H9 (cell line): ENCODE measurements around the gene TMEM192. TPM values are rescaled to one million over a fixed set of nuclear protein-coding genes. Genes with fewer than 3 reads are reported as not detected.
"Not testable (repeated sequence)": the region's sequence is repeated elsewhere in the genome, so short reads cannot be mapped to it uniquely, and the experiment has no call there.

Source experiments
- DNase-seq: peaks from one replicate; pipeline ENCODE4 v3.0.0-alpha.2; 2017
- H2AFZ ChIP-seq: one replicate; pipeline ENCODE4 v1.6.1; 2013; ENCODE audit warnings: mild to moderate bottlenecking, low read length, control low read depth, moderate library complexity
- H2AK5ac ChIP-seq: 2 replicates; pipeline ENCODE4 v1.6.1; 2013; ENCODE audit warnings: low read length, control low read depth, mixed read lengths; ENCODE audit not compliant: insufficient read length
- H2BK120ac ChIP-seq: one replicate; pipeline ENCODE4 v1.6.1; 2013; ENCODE audit warnings: low read depth, mild to moderate bottlenecking, low read length, control low read depth, inconsistent platforms; ENCODE audit not compliant: poor library complexity, severe bottlenecking
- H2BK12ac ChIP-seq: 2 replicates; pipeline ENCODE4 v1.6.1; 2013; ENCODE audit warnings: low read length, control low read depth, mixed read lengths, low read depth; ENCODE audit not compliant: insufficient read length
- H2BK15ac ChIP-seq: 2 replicates; pipeline ENCODE4 v1.6.1; 2013; ENCODE audit warnings: low read depth, low read length, control low read depth
- H2BK20ac ChIP-seq: one replicate; pipeline ENCODE4 v1.6.1; 2013; ENCODE audit warnings: low read depth, mild to moderate bottlenecking, low read length, control low read depth, inconsistent platforms; ENCODE audit not compliant: poor library complexity, severe bottlenecking
- H2BK5ac ChIP-seq: 2 replicates; pipeline ENCODE4 v1.6.1; 2013; ENCODE audit warnings: low read length, control low read depth, mixed read lengths; ENCODE audit not compliant: insufficient read length
- H3K14ac ChIP-seq: 2 replicates; pipeline ENCODE4 v1.6.1; 2013; ENCODE audit warnings: low read length, control low read depth; ENCODE audit not compliant: insufficient read depth
- H3K18ac ChIP-seq: 2 replicates; pipeline ENCODE4 v1.6.1; 2013; ENCODE audit warnings: low read depth, mild to moderate bottlenecking, mixed read lengths, low read length, control low read depth; ENCODE audit not compliant: insufficient read length
- H3K23ac ChIP-seq: 2 replicates; pipeline ENCODE4 v1.6.1; 2013; ENCODE audit warnings: low read length, control low read depth, mixed read lengths, low read depth; ENCODE audit not compliant: insufficient read length
- H3K23me2 ChIP-seq: 2 replicates; pipeline ENCODE4 v1.6.1; 2013; ENCODE audit warnings: low read depth, mild to moderate bottlenecking, mixed read lengths, low read length, control low read depth; ENCODE audit not compliant: insufficient read length, poor library complexity, severe bottlenecking
- H3K27ac ChIP-seq: 2 replicates; pipeline ENCODE4 v1.5.1; 2013; ENCODE audit warnings: low read length, control low read depth, mixed read lengths, low read depth; ENCODE audit not compliant: insufficient read length
- H3K27me3 ChIP-seq: 2 replicates; pipeline ENCODE4 v1.6.1; 2013; ENCODE audit warnings: low read length, control low read depth, inconsistent platforms; ENCODE audit not compliant: insufficient read depth
- H3K4ac ChIP-seq: 2 replicates; pipeline ENCODE4 v1.6.1; 2013; ENCODE audit warnings: low read depth, mild to moderate bottlenecking, control low read depth, inconsistent platforms, low read length, moderate library complexity
- H3K4me1 ChIP-seq: 2 replicates; pipeline ENCODE4 v1.6.1; 2013; ENCODE audit warnings: low read length, control low read depth, inconsistent platforms; ENCODE audit not compliant: insufficient read depth
- H3K4me2 ChIP-seq: 2 replicates; pipeline ENCODE4 v1.6.1; 2013; ENCODE audit warnings: low read length, control low read depth, mixed read lengths; ENCODE audit not compliant: insufficient read length, insufficient read depth
- H3K56ac ChIP-seq: 2 replicates; pipeline ENCODE4 v1.6.1; 2013; ENCODE audit warnings: low read depth, mild to moderate bottlenecking, mixed read lengths, low read length, control low read depth; ENCODE audit not compliant: insufficient read length
- H3K79me1 ChIP-seq: 2 replicates; pipeline ENCODE4 v1.6.1; 2013; ENCODE audit warnings: low read depth, mild to moderate bottlenecking, moderate library complexity, low read length, control low read depth, inconsistent platforms; ENCODE audit not compliant: insufficient read depth, poor library complexity, severe bottlenecking
- H3K79me2 ChIP-seq: 2 replicates; pipeline ENCODE4 v1.6.1; 2013; ENCODE audit warnings: low read length, control low read depth, inconsistent platforms; ENCODE audit not compliant: insufficient read depth
- H3K9ac ChIP-seq: 2 replicates; pipeline ENCODE4 v1.6.1; 2013; ENCODE audit warnings: low read length, control low read depth, mixed read lengths; ENCODE audit not compliant: insufficient read length; ENCODE audit errors: extremely low read depth
- H3K9me3 ChIP-seq: one replicate; pipeline ENCODE4 v1.6.1; 2013; ENCODE audit warnings: low read depth, low read length, inconsistent platforms; ENCODE audit not compliant: control insufficient read depth
- H3T11ph ChIP-seq: one replicate; pipeline ENCODE4 v1.6.1; 2013; ENCODE audit warnings: mild to moderate bottlenecking, low read length, control low read depth, inconsistent platforms
- H4K20me1 ChIP-seq: one replicate; pipeline ENCODE4 v1.6.1; 2013; ENCODE audit not compliant: control insufficient read depth, insufficient read length, insufficient read depth
- H4K5ac ChIP-seq: 2 replicates; pipeline ENCODE4 v1.6.1; 2013; ENCODE audit warnings: low read depth, mild to moderate bottlenecking, mixed read lengths, low read length, control low read depth; ENCODE audit not compliant: insufficient read length
- H4K8ac ChIP-seq: replicated peaks from 2 replicates; pipeline ENCODE4 v1.6.1; 2013; ENCODE audit warnings: low read length, control low read depth, mixed read lengths, low read depth; ENCODE audit not compliant: insufficient read length
- H4K91ac ChIP-seq: 2 replicates; pipeline ENCODE4 v1.6.1; 2013; ENCODE audit warnings: low read depth, mild to moderate bottlenecking, moderate library complexity, mixed read lengths, low read length, control low read depth; ENCODE audit not compliant: insufficient read length
- H3K27ac Mint-ChIP-seq, 3 experiments: 2 replicates in 2 of 3; 3 replicates in 1 of 3; pipeline ENCODE4 v1.8.0; 2020 to 2021; ENCODE audit warnings: mixed read lengths in 3 of 3, mild to moderate bottlenecking in 1 of 3, moderate library complexity in 1 of 3
- H3K27me3 Mint-ChIP-seq: 2 replicates; pipeline ENCODE4 v1.8.0; 2021; ENCODE audit warnings: low read depth, mild to moderate bottlenecking, moderate library complexity, mixed read lengths
- H3K36me3 Mint-ChIP-seq, 3 experiments: 2 replicates in 2 of 3; 3 replicates in 1 of 3; pipeline ENCODE4 v1.8.0; 2020 to 2021; ENCODE audit warnings: low read depth in 3 of 3, mixed read lengths in 3 of 3; ENCODE audit not compliant: insufficient read depth in 1 of 3
- H3K4me1 Mint-ChIP-seq, 2 experiments: 2 replicates each; pipeline ENCODE4 v1.8.0; 2020; ENCODE audit warnings: mixed read lengths in 2 of 2
- H3K4me3 Mint-ChIP-seq, 2 experiments: 2 replicates in 1 of 2; 3 replicates in 1 of 2; pipeline ENCODE4 v1.8.0; 2020 to 2021; ENCODE audit warnings: mild to moderate bottlenecking in 2 of 2, mixed read lengths in 2 of 2, moderate library complexity in 1 of 2
- H3K9me3 Mint-ChIP-seq, 2 experiments: 2 replicates in 1 of 2; 3 replicates in 1 of 2; pipeline ENCODE4 v1.8.0; 2020; ENCODE audit warnings: mild to moderate bottlenecking in 2 of 2, mixed read lengths in 2 of 2, moderate library complexity in 1 of 2
- WGBS: extraction: QIAGEN DNeasy Blood & Tissue Kit; methylation state at CpG from one replicate; pipeline ENCODE4 v1.1.7; 2013; ENCODE audit warnings: missing lambda C conversion rate, low lambda C conversion rate, mixed read lengths; ENCODE audit not compliant: insufficient read length; ENCODE audit errors: extremely low coverage; 5-methylcytosine and 5-hydroxymethylcytosine counted together
- total RNA-seq: library from RNA; stranded (reverse); gene quantifications from 2 replicates; pipeline ENCODE4 v1.2.1, GENCODE V29; 2021
- TF ChIP-seq, protein P1 (sequence below): fragments of 200-600 bp; sonication (generic); conservative IDR thresholded peaks from 3 replicates; pipeline ENCODE4 v1.8.0; 2021; ENCODE audit warnings: antibody characterized with exemption, mild to moderate bottlenecking

Gene TMEM192
- total RNA-seq, 1 experiment from 2014 or later: 8.3 TPM

DNA sequence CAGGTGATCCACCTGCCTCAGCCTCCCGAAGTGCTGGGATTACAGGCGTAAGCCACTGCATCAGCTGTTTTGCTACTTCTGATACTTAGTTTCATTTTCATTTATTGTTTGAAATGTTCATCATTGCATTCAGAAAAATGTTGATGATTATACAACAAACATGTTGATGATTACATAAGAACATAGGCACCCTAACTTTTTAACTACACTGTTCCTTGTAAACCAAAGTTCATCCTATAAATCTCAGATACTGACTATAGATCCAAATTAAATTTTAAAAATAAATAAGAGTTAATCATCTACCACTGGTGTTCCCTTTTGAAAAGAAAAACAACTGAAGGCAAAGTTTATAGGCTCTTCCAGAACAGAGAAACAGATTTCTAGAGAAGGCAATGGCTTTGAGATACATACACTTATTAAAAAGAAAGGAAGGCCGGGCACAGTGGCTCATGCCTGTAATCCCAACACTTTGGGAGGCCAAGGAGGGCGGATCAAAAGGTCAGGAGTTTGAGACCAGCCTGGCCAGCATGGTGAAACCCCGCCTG is 35.6 kb downstream of the TMEM192 start:
- Histone ChIP-seq H2BK120ac (no peak overlapping the region), H3K4me1 (no peaks in the 10 kb centered on the region), H2BK5ac (no peak overlapping the region), H4K20me1 (no peaks in the 10 kb centered on the region), H3K23me2 (no peaks in the 10 kb centered on the region), H3K4ac (no peak overlapping the region), H2BK20ac (no peak overlapping the region), H4K5ac (no peak overlapping the region), H4K8ac (no peak overlapping the region), H3K14ac (no peak overlapping the region), H2BK12ac (no peak overlapping the region), H4K91ac (no peak overlapping the region), H3K79me1 (no peaks in the 10 kb centered on the region), H3K9ac (no peak overlapping the region), H2AFZ (no peak overlapping the region), H3K4me2 (no peak overlapping the region), H3K23ac (no peak overlapping the region), H3T11ph (no peak overlapping the region), H3K56ac (no peak overlapping the region), H2BK15ac (no peak overlapping the region), H3K27ac (no peak overlapping the region), H3K18ac (no peak overlapping the region), H2AK5ac (no peak overlapping the region), H3K9me3 (no peaks in the 10 kb centered on the region), H3K79me2 (no peaks in the 10 kb centered on the region), H3K27me3 (no peaks in the 10 kb centered on the region)
- H3K4me3 Mint-ChIP-seq: no peak overlapping the region
- no peak for DNase-seq
- peaks cover 13 to 15% of the 10 kb centered on the region in 2 experiments for H3K4me1 Mint-ChIP-seq
- TF ChIP-seq, protein P1, sequence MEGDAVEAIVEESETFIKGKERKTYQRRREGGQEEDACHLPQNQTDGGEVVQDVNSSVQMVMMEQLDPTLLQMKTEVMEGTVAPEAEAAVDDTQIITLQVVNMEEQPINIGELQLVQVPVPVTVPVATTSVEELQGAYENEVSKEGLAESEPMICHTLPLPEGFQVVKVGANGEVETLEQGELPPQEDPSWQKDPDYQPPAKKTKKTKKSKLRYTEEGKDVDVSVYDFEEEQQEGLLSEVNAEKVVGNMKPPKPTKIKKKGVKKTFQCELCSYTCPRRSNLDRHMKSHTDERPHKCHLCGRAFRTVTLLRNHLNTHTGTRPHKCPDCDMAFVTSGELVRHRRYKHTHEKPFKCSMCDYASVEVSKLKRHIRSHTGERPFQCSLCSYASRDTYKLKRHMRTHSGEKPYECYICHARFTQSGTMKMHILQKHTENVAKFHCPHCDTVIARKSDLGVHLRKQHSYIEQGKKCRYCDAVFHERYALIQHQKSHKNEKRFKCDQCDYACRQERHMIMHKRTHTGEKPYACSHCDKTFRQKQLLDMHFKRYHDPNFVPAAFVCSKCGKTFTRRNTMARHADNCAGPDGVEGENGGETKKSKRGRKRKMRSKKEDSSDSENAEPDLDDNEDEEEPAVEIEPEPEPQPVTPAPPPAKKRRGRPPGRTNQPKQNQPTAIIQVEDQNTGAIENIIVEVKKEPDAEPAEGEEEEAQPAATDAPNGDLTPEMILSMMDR: no peak
- H3K27me3 Mint-ChIP-seq: no peaks in the 10 kb centered on the region
- WGBS: no CpG with 5 or more reads among the region's 5 CpGs
- no peak overlapping the region; a peak in 1 of 7 replicates for H3K27ac Mint-ChIP-seq
- peaks cover 3 to 11% (median 9%) of the 10 kb centered on the region in 3 experiments; a peak in 4 of 7 replicates for H3K36me3 Mint-ChIP-seq
- no peaks in the 10 kb centered on the region for H3K9me3 Mint-ChIP-seq

DNA sequence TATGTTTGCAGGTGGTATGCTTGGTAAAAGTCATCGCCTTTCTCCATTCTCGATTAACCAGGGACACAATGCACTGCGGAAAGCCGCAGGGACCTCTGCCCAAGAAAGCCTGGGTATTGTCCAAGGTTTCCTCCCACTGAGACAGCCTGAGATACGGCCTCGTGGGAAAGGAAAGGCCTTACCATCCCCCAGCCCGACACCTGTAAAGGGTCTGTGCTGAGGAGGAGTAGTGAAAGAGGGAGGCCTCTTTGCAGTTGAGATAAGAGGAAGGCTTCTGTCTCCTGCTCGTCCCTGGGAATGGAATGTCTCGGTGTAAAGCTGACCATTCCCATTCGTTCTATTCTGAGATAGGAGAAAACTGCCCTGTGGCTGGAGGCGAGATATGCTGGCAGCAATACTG is 39.3 kb downstream of the TMEM192 start:
- H3K27ac Mint-ChIP-seq, H2BK12ac ChIP-seq, H3K9me3 Mint-ChIP-seq, H4K20me1 ChIP-seq, H3T11ph ChIP-seq, H3K14ac ChIP-seq, H3K23me2 ChIP-seq, H3K4me2 ChIP-seq, H3K9me3 ChIP-seq, H2AFZ ChIP-seq, H3K4me1 ChIP-seq, H2AK5ac ChIP-seq, H2BK5ac ChIP-seq, H3K27me3 Mint-ChIP-seq, H3K23ac ChIP-seq, H4K5ac ChIP-seq, H3K79me1 ChIP-seq, H3K36me3 Mint-ChIP-seq, H3K4me3 Mint-ChIP-seq, H4K8ac ChIP-seq, H3K18ac ChIP-seq, DNase-seq, H2BK15ac ChIP-seq, H3K27ac ChIP-seq, H2BK20ac ChIP-seq, H3K56ac ChIP-seq, H3K27me3 ChIP-seq, H3K9ac ChIP-seq, H2BK120ac ChIP-seq, H3K4ac ChIP-seq, H3K79me2 ChIP-seq, H4K91ac ChIP-seq: not testable (repeated sequence)
- peaks cover 13 to 15% of the 10 kb centered on the region in 2 experiments for H3K4me1 Mint-ChIP-seq
- WGBS: no CpG with 5 or more reads among the region's 11 CpGs
